Uterus (tissue), 4 donors: ENCODE data around the gene ACAP2. TPM values are rescaled to one million over a fixed set of nuclear protein-coding genes. Genes with fewer than 3 reads are reported as not detected.

Source experiments
- DNase-seq, 2 donors: peaks; one replicate each; pipeline ENCODE4 v3.0.0-alpha.2; 2019 to 2020
- H3K27ac ChIP-seq, 2 donors: fragments of 200-600 bp; sonication (generic); 1 replicate in 1 of 2; 2 replicates in 1 of 2; pipeline ENCODE4 v1.5.1; 2016 to 2018
- H3K27me3 ChIP-seq, 2 donors: fragments of 200-600 bp; sonication (generic); one replicate each; pipeline ENCODE4 v1.5.1; 2018 to 2019; ENCODE audit warnings: control low read depth in 1 of 2
- H3K36me3 ChIP-seq, 2 donors: fragments of 200-600 bp; sonication (generic); one replicate each; pipeline ENCODE4 v1.5.1; 2019; ENCODE audit warnings: control low read depth in 1 of 2
- H3K4me1 ChIP-seq, 2 donors: fragments of 200-600 bp; sonication (generic); one replicate each; pipeline ENCODE4 v1.5.1; 2018 to 2019; ENCODE audit warnings: control low read depth in 1 of 2
- H3K4me3 ChIP-seq, 2 donors: fragments of 200-600 bp; sonication (generic); 1 replicate in 1 of 2; 2 replicates in 1 of 2; pipeline ENCODE4 v1.5.1; 2018 to 2019; ENCODE audit warnings: mild to moderate bottlenecking in 1 of 2
- H3K9me3 ChIP-seq, 2 donors: fragments of 200-600 bp; sonication (generic); one replicate each; pipeline ENCODE4 v1.5.1; 2019; ENCODE audit warnings: control low read depth in 1 of 2
- CTCF ChIP-seq, 4 experiments: fragments of 200-600 bp in 2 of 4; fragments of 450-650 bp in 2 of 4; sonication (generic) in 2 of 4; IDR thresholded peaks; one replicate each; pipeline ENCODE4 v1.5.1; 2016 to 2019; ENCODE audit warnings: antibody characterized with exemption in 4 of 4, mild to moderate bottlenecking in 2 of 4, moderate library complexity in 1 of 4
- POLR2A ChIP-seq, 2 donors: fragments of 450-650 bp; IDR thresholded peaks; one replicate each; pipeline ENCODE4 v1.6.1; 2016; ENCODE audit warnings: antibody characterized with exemption in 2 of 2, mild to moderate bottlenecking in 1 of 2, moderate library complexity in 1 of 2
- intact Hi-C: fragments of 100-400 bp; cut with DNase I; formaldehyde crosslinking; loops from one replicate; pipeline ENCODE4 v1.15.1; 2023; ENCODE audit warnings: low total_unique reads
- total RNA-seq, 4 donors: library from RNA; depleted of rRNA in 3 of 4; stranded (reverse); fragments of >200 nt in 3 of 4; gene quantifications; one replicate each; pipeline versions ENCODE4 v1.1.0 to v1.2.4, GENCODE V29; 2014 to 2023
- donor health status: DM: yes; HTN: yes; CAD: no.

Gene ACAP2
- total RNA-seq, 4 donors from 2014 or later: 40.3 to 140 (median 68.6) TPM

DNA sequence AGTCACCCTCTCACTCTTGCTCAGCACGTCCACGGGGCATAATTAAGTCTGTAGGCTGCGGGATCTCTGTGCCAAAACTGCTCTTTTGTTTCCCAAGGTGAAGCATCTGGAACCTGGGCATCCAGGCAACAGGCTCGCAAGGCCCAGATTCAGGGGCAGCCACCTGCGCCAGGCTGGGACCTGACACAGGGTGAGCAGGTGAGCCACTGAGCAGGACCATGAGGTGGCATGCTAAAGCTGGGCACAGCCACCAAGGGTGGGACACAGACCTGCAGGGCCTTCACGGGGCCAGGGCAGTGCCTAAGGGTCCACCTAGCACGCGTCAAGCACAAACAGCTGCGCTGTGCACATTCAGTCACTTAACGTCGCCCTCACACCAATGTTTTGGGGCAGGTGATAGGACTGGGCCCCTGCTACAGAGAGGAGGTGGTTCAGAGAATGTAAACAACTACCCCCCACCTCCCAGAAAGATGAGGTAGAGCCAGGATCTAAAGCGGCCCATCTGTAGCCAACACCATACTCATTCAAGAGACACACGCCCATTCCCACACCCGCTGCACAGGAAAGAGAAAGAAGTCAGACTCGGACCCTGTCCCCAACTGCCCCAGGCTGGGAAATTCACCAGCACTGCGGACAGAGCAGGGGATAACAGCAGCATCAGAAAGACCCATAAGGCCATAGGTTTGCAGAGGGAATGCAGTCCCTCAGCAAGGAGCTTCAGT, 188.2 kb downstream of the ACAP2 start:
- no peaks in the 10 kb centered on the region for H3K9me3 ChIP-seq
- peak overlapping the region in 1 of 2 donors; percentile 84 for H3K27ac ChIP-seq
- H3K4me1 ChIP-seq: peaks cover 7 to 13% of the 10 kb centered on the region in 2 donors
- intact Hi-C loops: no loop called here
- peak in 1 of 2 donors; percentile 14 for DNase-seq
- no peak overlapping the region for H3K4me3 ChIP-seq
- TF ChIP-seq POLR2A (IDR thresholded peaks at IDR 0.05): no peak
- TF ChIP-seq CTCF (IDR thresholded peaks at IDR 0.05): no peak
- no peaks in the 10 kb centered on the region for H3K36me3 ChIP-seq
- no peaks in the 10 kb centered on the region for H3K27me3 ChIP-seq

DNA sequence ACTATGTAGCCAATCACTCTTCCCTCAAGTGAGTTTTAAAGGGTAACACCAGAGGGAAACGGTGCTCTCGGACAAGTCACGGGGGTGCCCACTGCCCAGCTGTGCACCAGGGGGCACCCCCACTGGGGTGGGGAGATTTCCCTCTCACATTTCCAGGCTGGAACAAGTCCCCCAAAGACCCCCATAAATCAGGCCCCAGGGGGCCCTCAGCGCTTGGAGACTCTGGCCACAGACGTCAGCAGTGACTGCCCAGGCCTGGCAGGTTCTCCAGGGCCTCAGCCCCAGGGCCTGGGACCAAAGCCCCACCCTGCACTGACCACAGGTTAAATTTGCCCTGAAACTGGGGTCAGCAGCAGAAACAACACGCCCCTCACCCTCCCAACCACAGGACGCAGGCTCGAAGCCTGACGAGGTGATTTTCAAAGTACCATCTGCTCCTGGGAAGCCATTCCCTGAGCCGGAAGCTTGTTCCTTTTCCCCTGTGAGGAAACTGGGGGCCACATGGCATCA, 188.8 kb downstream of the ACAP2 start:
- H3K27ac ChIP-seq: peak overlapping the region; percentile 84
- no peak overlapping the region for H3K4me3 ChIP-seq
- H3K4me1 ChIP-seq: peaks cover 3 to 13% of the 10 kb centered on the region in 2 donors
- H3K36me3 ChIP-seq: no peaks in the 10 kb centered on the region
- TF ChIP-seq CTCF (IDR thresholded peaks at IDR 0.05): no peak
- TF ChIP-seq POLR2A (IDR thresholded peaks at IDR 0.05): no peak
- peak in 1 of 2 donors; percentile 15 for DNase-seq
- H3K9me3 ChIP-seq: no peaks in the 10 kb centered on the region
- H3K27me3 ChIP-seq: no peaks in the 10 kb centered on the region
- intact Hi-C loops: no loop called here

- H3K4me3 ChIP-seq: no peak overlapping the region
- no peaks in the 10 kb centered on the region for H3K36me3 ChIP-seq
- TF ChIP-seq CTCF (IDR thresholded peaks at IDR 0.05) (no peak), POLR2A (IDR thresholded peaks at IDR 0.05) (no peak)
- no peaks in the 10 kb centered on the region for H3K4me1 ChIP-seq
- DNase-seq: peak in 1 of 2 donors; percentile 24
- intact Hi-C loops: no loop called here
- H3K27ac ChIP-seq: peak overlapping the region; percentile 84
- H3K27me3 ChIP-seq: no peaks in the 10 kb centered on the region
- no peaks in the 10 kb centered on the region for H3K9me3 ChIP-seq
Measured at GRCh38 chr3:195251336-195252065, 191.3 kb downstream of the ACAP2 start.

DNA sequence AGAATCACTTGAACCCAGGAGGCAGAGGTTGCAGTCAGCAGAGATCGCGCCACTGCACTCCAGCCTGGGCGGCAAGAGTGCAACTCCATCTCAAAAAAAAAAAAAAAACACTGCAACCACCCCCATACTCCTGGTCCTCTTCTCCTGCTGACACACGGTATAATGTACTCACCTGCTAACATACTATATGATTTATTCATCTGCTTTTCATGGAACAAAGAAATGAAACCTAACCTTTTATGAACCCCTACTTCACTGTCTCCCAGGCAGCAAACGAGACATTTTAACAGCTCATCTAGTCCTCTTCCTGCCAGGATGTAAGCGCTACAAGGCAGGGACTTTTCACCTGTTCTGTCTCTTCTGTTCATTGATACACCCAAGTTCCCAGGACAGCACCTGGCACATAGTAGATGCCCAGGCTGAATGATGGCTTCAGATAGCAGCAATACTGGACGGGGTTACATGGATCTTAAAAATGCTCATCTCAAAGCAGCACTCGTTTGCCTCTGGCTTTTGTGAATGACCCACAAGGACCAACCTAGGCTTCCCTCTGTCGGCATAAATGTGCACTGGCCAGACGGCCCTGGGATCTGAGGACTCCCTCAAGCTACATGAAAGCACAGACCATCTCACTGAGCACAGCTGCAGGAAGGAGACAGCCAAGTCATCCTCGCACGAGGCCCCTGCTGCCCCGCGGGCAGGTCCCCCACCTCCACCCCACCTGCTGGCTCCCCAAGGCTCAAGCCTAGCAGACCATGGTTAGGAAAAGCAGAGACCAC, 192.2 kb downstream of the ACAP2 start:
- peak; percentile 68 to 77 for DNase-seq
- H3K4me3 ChIP-seq: no peak overlapping the region
- H3K4me1 ChIP-seq: no peaks in the 10 kb centered on the region
- TF ChIP-seq CTCF (IDR thresholded peaks at IDR 0.05) (peak; percentile 46 to 80 (median 66)), POLR2A (IDR thresholded peaks at IDR 0.05) (no peak)
- H3K27ac ChIP-seq: peak overlapping the region; percentile 15 to 84
- H3K36me3 ChIP-seq: no peaks in the 10 kb centered on the region
- no peaks in the 10 kb centered on the region for H3K9me3 ChIP-seq
- intact Hi-C loops: no loop called here
- H3K27me3 ChIP-seq: no peaks in the 10 kb centered on the region
